HepG2 (cell line): ENCODE data around the gene TPRN. TPM values are rescaled to one million over a fixed set of nuclear protein-coding genes. Genes with fewer than 3 reads are reported as not detected.

Source experiments
- ASH2L ChIP-seq: fragments of 300-600, 200-600 bp; sonication (generic); IDR thresholded peaks from 2 replicates; pipeline ENCODE4 v1.7.0; 2017; ENCODE audit warnings: low read depth, mild to moderate bottlenecking, moderate library complexity, mixed read lengths, low read length; ENCODE audit not compliant: insufficient read length
- GABPA ChIP-seq, 2 experiments: IDR thresholded peaks; 2 replicates each; pipeline ENCODE4 v1.6.1; 2011 to 2016; ENCODE audit warnings: low read depth in 2 of 2, low read length in 1 of 2, missing biosample characterization in 1 of 2, missing genetic modification characterization in 1 of 2
- HDAC1 ChIP-seq: sonication (generic); formaldehyde crosslinking; IDR thresholded peaks from 2 replicates; pipeline ENCODE4 v1.5.1; 2020; ENCODE audit warnings: mild to moderate bottlenecking, missing genetic modification reagents
- NCOA5 ChIP-seq: sonication (generic); formaldehyde crosslinking; IDR thresholded peaks from 2 replicates; pipeline ENCODE4 v1.4.0; 2020; ENCODE audit warnings: missing genetic modification reagents
- TMF1 ChIP-seq: sonication (generic); formaldehyde crosslinking; IDR thresholded peaks from 2 replicates; pipeline ENCODE4 v1.8.1; 2022; ENCODE audit warnings: low read depth, missing genetic modification reagents
- ZNF235 ChIP-seq: sonication (generic); formaldehyde crosslinking; IDR thresholded peaks from 2 replicates; pipeline ENCODE4 v1.8.1; 2023; ENCODE audit warnings: mild to moderate bottlenecking, missing genetic modification reagents, borderline replicate concordance
- ZNF703 ChIP-seq: sonication (generic); formaldehyde crosslinking; IDR thresholded peaks from 2 replicates; pipeline ENCODE4 v1.5.1; 2020; ENCODE audit warnings: missing genetic modification reagents, mild to moderate bottlenecking, moderate library complexity, borderline replicate concordance
- polyA plus RNA-seq, 8 experiments: library from polyadenylated mRNA; depleted of rRNA in 3 of 8; stranded (reverse) in 7 of 8; unstranded in 1 of 8; fragments of >200 nt; fragmentation: Illumina TruSeq in 4 of 8; extraction: Trizol in 4 of 8; gene quantifications; 2 replicates each; pipeline versions ENCODE4 v1.2.1 to v1.2.3, GENCODE V29; 2011 to 2016; ENCODE audit warnings: low read depth in 4 of 8, missing spikeins in 1 of 8, mixed read lengths in 1 of 8; ENCODE audit not compliant: insufficient read depth in 1 of 8
- total RNA-seq, 5 experiments: library from RNA; depleted of rRNA; stranded (reverse); fragments of >200 nt; fragmentation: Illumina TruSeq; extraction: Trizol; gene quantifications; 2 replicates each; pipeline ENCODE4 v1.2.3, GENCODE V29; 2016; ENCODE audit warnings: low read depth in 1 of 5
- TF ChIP-seq, protein P1 (sequence below): sonication (generic); formaldehyde crosslinking; IDR thresholded peaks from 2 replicates; pipeline ENCODE4 v1.5.0; 2020; ENCODE audit warnings: mild to moderate bottlenecking, missing genetic modification reagents, borderline replicate concordance

The TPRN gene
- total and polyA plus RNA-seq, 2 of the 13 experiments (the other 11 are each of a cell fraction or from before 2014, with no cell fraction given), result 10.1 to 19.2 TPM

DNA sequence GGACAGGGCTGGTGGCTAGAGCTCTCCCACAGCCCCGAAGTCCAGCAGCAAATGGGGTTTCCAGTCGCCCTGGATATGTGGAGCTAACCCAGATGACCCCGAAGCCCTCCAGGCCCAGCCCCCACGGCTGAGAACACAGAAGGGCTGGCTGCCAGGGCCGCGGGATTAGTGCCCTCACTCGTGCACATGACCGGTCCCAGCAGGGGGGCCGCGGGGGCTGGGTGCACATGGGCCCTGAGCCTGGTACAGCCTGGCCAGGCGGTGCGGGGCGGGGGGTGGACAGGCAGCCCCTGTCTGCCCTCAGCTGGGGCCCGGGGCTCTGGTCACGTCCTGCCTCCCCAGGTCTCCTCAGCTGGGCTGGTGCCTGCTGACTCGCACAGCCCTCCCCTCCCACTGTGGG, 6.2 kb downstream of the TPRN start (continued):
- TF ChIP-seq TMF1 (CRISPR knock-in tag) (no peak), ZNF703 (no peak), GABPA (IDR thresholded peaks at IDR 0.05; ENCODE audit: low read depth, low read length) (no peak), GABPA (CRISPR knock-in tag; IDR thresholded peaks at IDR 0.05; ENCODE audit: low read depth) (no peak), NCOA5 (CRISPR knock-in tag) (no peak), HDAC1 (CRISPR knock-in tag) (no peak), ZNF235 (no peak), ASH2L (no peak)
- TF ChIP-seq, protein P1, sequence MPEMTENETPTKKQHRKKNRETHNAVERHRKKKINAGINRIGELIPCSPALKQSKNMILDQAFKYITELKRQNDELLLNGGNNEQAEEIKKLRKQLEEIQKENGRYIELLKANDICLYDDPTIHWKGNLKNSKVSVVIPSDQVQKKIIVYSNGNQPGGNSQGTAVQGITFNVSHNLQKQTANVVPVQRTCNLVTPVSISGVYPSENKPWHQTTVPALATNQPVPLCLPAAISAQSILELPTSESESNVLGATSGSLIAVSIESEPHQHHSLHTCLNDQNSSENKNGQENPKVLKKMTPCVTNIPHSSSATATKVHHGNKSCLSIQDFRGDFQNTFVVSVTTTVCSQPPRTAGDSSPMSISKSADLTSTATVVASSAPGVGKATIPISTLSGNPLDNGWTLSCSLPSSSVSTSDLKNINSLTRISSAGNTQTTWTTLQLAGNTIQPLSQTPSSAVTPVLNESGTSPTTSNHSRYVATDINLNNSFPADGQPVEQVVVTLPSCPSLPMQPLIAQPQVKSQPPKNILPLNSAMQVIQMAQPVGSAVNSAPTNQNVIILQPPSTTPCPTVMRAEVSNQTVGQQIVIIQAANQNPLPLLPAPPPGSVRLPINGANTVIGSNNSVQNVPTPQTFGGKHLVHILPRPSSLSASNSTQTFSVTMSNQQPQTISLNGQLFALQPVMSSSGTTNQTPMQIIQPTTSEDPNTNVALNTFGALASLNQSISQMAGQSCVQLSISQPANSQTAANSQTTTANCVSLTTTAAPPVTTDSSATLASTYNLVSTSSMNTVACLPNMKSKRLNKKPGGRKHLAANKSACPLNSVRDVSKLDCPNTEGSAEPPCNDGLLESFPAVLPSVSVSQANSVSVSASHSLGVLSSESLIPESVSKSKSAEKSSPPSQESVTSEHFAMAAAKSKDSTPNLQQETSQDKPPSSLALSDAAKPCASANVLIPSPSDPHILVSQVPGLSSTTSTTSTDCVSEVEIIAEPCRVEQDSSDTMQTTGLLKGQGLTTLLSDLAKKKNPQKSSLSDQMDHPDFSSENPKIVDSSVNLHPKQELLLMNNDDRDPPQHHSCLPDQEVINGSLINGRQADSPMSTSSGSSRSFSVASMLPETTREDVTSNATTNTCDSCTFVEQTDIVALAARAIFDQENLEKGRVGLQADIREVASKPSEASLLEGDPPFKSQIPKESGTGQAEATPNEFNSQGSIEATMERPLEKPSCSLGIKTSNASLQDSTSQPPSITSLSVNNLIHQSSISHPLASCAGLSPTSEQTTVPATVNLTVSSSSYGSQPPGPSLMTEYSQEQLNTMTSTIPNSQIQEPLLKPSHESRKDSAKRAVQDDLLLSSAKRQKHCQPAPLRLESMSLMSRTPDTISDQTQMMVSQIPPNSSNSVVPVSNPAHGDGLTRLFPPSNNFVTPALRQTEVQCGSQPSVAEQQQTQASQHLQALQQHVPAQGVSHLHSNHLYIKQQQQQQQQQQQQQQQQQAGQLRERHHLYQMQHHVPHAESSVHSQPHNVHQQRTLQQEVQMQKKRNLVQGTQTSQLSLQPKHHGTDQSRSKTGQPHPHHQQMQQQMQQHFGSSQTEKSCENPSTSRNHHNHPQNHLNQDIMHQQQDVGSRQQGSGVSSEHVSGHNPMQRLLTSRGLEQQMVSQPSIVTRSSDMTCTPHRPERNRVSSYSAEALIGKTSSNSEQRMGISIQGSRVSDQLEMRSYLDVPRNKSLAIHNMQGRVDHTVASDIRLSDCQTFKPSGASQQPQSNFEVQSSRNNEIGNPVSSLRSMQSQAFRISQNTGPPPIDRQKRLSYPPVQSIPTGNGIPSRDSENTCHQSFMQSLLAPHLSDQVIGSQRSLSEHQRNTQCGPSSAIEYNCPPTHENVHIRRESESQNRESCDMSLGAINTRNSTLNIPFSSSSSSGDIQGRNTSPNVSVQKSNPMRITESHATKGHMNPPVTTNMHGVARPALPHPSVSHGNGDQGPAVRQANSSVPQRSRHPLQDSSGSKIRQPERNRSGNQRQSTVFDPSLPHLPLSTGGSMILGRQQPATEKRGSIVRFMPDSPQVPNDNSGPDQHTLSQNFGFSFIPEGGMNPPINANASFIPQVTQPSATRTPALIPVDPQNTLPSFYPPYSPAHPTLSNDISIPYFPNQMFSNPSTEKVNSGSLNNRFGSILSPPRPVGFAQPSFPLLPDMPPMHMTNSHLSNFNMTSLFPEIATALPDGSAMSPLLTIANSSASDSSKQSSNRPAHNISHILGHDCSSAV, result no peak
